GM10266 (cell line): ENCODE results near the gene CCND1.
"Not testable (repeated sequence)": the region's sequence is repeated elsewhere in the genome, so short reads cannot be mapped to it uniquely, and the experiment has no call there.

Experiments used
- DNase-seq: peaks from one replicate; pipeline ENCODE4 v3.0.0; 2012; ENCODE audit errors: extremely low spot score
- CTCF ChIP-seq: IDR thresholded peaks from 2 replicates; pipeline ENCODE4 v1.5.1; 2012; ENCODE audit warnings: mild to moderate bottlenecking, low read depth; ENCODE audit not compliant: control insufficient read depth, insufficient read depth; ENCODE audit errors: missing control alignments

Gene CCND1

GRCh38 chr11:69618237-69618636, 22.7 kb upstream of the CCND1 start:
- DNase-seq, result no peak
- TF ChIP-seq CTCF, result no peak

DNA sequence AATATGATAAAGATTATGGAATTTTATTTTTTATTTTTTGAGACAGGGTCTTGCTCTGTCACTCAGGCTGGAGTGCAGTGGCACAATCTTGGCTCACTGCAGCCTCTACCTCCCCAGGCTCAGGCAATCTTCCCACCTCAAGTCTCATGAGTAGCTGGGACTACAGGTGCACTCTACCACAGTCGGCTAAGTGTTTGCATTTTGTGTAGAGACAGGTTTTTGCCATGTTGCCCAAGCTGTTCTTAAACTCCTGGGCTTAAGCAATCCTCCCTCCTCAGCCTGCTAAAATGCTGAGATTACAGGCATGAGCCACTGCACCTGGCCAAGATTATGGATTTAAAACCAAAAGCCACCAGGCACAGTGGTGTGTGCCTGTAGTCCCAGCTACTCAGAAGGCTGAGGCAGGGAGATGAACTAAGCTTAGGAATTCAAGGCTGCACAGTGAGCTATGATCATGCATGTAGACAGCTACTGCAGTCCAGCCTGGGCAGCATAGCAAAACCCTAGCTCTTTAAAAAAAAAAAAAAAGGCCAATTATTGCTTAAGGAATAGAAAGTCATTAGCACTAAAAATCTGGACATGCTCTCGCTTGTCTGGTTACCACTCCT, 20.2 kb upstream of the CCND1 start:
- DNase-seq, result no peak
- no peak for TF ChIP-seq CTCF

DNA sequence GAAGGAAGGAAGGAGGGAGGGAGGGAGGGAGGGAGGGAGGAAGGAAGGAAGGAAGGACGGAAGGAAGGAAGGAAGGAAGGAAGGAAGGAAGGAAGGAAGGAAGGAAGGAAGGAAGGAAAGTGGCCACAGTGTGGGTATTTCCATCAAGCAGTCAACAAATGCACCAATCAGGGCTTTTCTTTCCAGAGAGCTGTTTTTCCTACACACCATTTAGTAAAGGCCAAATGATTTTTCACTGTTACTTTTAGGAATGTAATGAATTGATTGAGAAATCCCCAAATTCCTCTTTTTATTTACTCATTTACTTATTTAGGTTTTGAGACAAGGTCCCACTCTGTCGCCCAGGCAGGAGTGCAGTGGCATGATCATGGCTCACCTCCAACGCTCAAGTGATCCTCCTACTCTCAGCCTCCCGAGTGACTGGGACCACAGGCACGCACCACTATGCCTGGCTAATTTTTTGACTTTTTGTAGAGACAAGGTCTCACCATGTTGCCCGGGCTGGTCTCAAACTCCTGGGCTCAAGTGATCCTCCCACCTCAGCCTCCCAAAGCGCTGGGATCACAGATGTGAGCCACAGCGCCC, 18.8 kb upstream of the CCND1 start:
- not testable (repeated sequence) for DNase-seq

GRCh38 chr11:69624293-69624692, 16.7 kb upstream of the CCND1 start:
- DNase-seq, result no peak
- TF ChIP-seq CTCF, result no peak

GRCh38 chr11:69625476-69625875, 15.5 kb upstream of the CCND1 start:
- no peak for DNase-seq
- no peak for TF ChIP-seq CTCF

DNA sequence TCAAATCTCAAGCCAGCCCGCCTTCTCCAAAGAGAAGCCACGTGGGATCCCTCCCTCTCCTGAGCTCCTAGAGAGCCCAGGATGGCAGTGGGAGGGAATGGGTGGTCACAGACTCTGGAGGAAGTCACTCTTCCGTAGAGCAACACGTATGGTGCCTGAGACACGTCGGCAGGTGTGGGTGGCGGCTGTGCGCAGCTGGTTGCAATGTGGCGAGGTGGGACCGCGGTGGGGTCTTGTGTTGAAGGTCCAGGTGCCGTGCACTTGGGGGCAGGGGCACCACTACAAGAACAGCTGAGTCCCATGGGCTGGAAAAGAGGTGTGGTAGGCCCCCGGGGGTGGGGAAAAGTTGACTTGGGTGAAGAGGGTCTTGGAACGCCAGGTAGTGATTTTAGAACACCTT, 13.4 kb upstream of the CCND1 start:
- TF ChIP-seq CTCF, result no peak
- no peak for DNase-seq

- no peak for TF ChIP-seq CTCF
- no peak for DNase-seq
These were observed 10.9 kb upstream of the CCND1 start for GRCh38 chr11:69630017-69630416.

- no peak for DNase-seq
- TF ChIP-seq CTCF, result no peak
These were observed 10.5 kb upstream of the CCND1 start for GRCh38 chr11:69630424-69630823.
